ENCODE results near the gene GBE1.

The GBE1 gene

GRCh38 chr3:81742581-81742980 is 18.9 kb downstream of the GBE1 start:
- Histone ChIP-seq H3K4me3 (peak overlapping the region; percentile 7), H3K27ac (peak overlapping the region; percentile 83 to 92)

GRCh38 chr3:81741216-81741615 is 20.2 kb downstream of the GBE1 start:
- DNase-seq (ENCODE audit: low spot score): no peak
- Histone ChIP-seq H3K4me3 (no peak overlapping the region), H3K27ac (peak overlapping the region; percentile 67 to 83)
- TF ChIP-seq CTCF (IDR thresholded peaks at IDR 0.05): no peak

More at GRCh38 chr3:81742581-81742980, 18.9 kb downstream of the GBE1 start:
- TF ChIP-seq CTCF (IDR thresholded peaks at IDR 0.05): no peak
- no peak for DNase-seq (ENCODE audit: low spot score)

- no peak for TF ChIP-seq CTCF (IDR thresholded peaks at IDR 0.05)
- Histone ChIP-seq H3K27ac (peak overlapping the region; percentile 67 to 83), H3K4me3 (no peak overlapping the region)
- no peak for DNase-seq (ENCODE audit: low spot score)
These were observed 20.7 kb downstream of the GBE1 start for GRCh38 chr3:81740731-81741130.

- TF ChIP-seq CTCF (IDR thresholded peaks at IDR 0.05): no peak
- Histone ChIP-seq H3K4me3 (no peak overlapping the region), H3K27ac (no peak overlapping the region)
- no peak for DNase-seq (ENCODE audit: low spot score)
These were observed 26.1 kb downstream of the GBE1 start for GRCh38 chr3:81735334-81735733.

- no peak for TF ChIP-seq CTCF (IDR thresholded peaks at IDR 0.05)
- Histone ChIP-seq H3K4me3 (no peak overlapping the region), H3K27ac (no peak overlapping the region)
- no peak for DNase-seq (ENCODE audit: low spot score)
These were observed 26.7 kb downstream of the GBE1 start for GRCh38 chr3:81734742-81735141.

GRCh38 chr3:81732642-81733041 is 28.8 kb downstream of the GBE1 start:
- DNase-seq (ENCODE audit: low spot score): no peak
- H3K27ac ChIP-seq: no peak overlapping the region
- no peak for TF ChIP-seq CTCF (IDR thresholded peaks at IDR 0.05)
- H3K4me3 ChIP-seq: no peak overlapping the region

GRCh38 chr3:81728766-81729544 is 32.5 kb downstream of the GBE1 start:
- no peak for DNase-seq (ENCODE audit: low spot score)
- no peak for TF ChIP-seq CTCF (IDR thresholded peaks at IDR 0.05)
- Histone ChIP-seq H3K27ac (peak overlapping the region in 1 of 2 donors; percentile 39), H3K4me3 (no peak overlapping the region)
